Transverse colon (tissue), 4 donors: ENCODE data around the gene KDM2B. TPM values are rescaled to one million over a fixed set of nuclear protein-coding genes. Genes with fewer than 3 reads are reported as not detected.

Source experiments
- DNase-seq: peaks from one replicate; pipeline ENCODE4 v3.0.0-alpha.2; 2019
- H3K27ac ChIP-seq, 4 donors: fragments of 200-600 bp; sonication (generic); 2 replicates each; pipeline ENCODE4 v1.5.1; 2016 to 2018; ENCODE audit warnings: inconsistent platforms in 4 of 4
- H3K27me3 ChIP-seq: fragments of 200-600 bp; sonication (generic); 2 replicates; pipeline ENCODE4 v1.5.1; 2017; ENCODE audit warnings: inconsistent platforms
- H3K36me3 ChIP-seq, 4 donors: fragments of 200-600 bp; sonication (generic); 2 replicates each; pipeline ENCODE4 v1.5.1; 2017 to 2019; ENCODE audit warnings: inconsistent platforms in 4 of 4
- H3K4me1 ChIP-seq, 4 donors: fragments of 200-600 bp; sonication (generic); 2 replicates each; pipeline ENCODE4 v1.5.1; 2017 to 2020; ENCODE audit warnings: inconsistent platforms in 4 of 4
- H3K4me3 ChIP-seq, 4 donors: fragments of 200-600 bp; sonication (generic); 1 replicate in 1 of 4; 2 replicates in 3 of 4; pipeline versions ENCODE4 v1.5.1 to v1.6.1; 2017 to 2019; ENCODE audit warnings: inconsistent platforms in 4 of 4
- H3K9me3 ChIP-seq, 2 donors: fragments of 200-600 bp; sonication (generic); 2 replicates each; pipeline ENCODE4 v1.5.1; 2017 to 2019; ENCODE audit warnings: inconsistent platforms in 2 of 2
- EP300 ChIP-seq: sonication (generic); formaldehyde crosslinking; IDR thresholded peaks from one replicate; pipeline ENCODE4 v1.6.1; 2017; ENCODE audit warnings: antibody characterized with exemption, low read depth
- POLR2A ChIP-seq: fragments of 450-650 bp; IDR thresholded peaks from one replicate; pipeline ENCODE4 v1.6.1; 2016; ENCODE audit warnings: antibody characterized with exemption, mild to moderate bottlenecking, moderate library complexity
- POLR2AphosphoS5 ChIP-seq, 3 donors: sonication (generic); formaldehyde crosslinking; IDR thresholded peaks; one replicate each; pipeline ENCODE4 v1.6.1; 2016; ENCODE audit warnings: antibody characterized with exemption in 3 of 3
- WGBS, 2 donors: methylation state at CpG; one replicate each; pipeline ENCODE4 v1.1.5; 2018; ENCODE audit warnings: low coverage in 1 of 2; 5-methylcytosine and 5-hydroxymethylcytosine counted together
- in situ Hi-C, 4 donors: fragments of 200-750 bp; cut with MboI; loops; one replicate each; pipeline versions ENCODE4 v1.15.0 to v1.15.1; 2017; ENCODE audit warnings: low sequenced_read_pairs in 3 of 4, low pct_ligation_motif_present in 1 of 4, low pct_unique_long_range_greater_than_20kb in 1 of 4
- intact Hi-C: fragments of 100-400 bp; cut with DNase I; formaldehyde crosslinking; loops from one replicate; pipeline ENCODE4 v1.15.1; 2023; ENCODE audit warnings: low total_unique reads
- total RNA-seq, 4 donors: library from RNA; depleted of rRNA; stranded (reverse); fragments of >200 nt; gene quantifications; one replicate each; pipeline ENCODE4 v1.1.0, GENCODE V29; 2016
- TF ChIP-seq, protein P1 (sequence below), 5 experiments: fragments of 200-600 bp in 3 of 5; fragments of 450-650 bp in 2 of 5; sonication (generic) in 3 of 5; IDR thresholded peaks; 1 replicate in 2 of 5; 2 replicates in 3 of 5; pipeline ENCODE4 v1.5.1; 2016 to 2017; ENCODE audit warnings: antibody characterized with exemption in 5 of 5, inconsistent platforms in 3 of 5, mild to moderate bottlenecking in 2 of 5, moderate library complexity in 1 of 5

Gene KDM2B
- total RNA-seq, 4 donors from 2014 or later, result 7.2 to 39.3 (median 15.2) TPM

DNA sequence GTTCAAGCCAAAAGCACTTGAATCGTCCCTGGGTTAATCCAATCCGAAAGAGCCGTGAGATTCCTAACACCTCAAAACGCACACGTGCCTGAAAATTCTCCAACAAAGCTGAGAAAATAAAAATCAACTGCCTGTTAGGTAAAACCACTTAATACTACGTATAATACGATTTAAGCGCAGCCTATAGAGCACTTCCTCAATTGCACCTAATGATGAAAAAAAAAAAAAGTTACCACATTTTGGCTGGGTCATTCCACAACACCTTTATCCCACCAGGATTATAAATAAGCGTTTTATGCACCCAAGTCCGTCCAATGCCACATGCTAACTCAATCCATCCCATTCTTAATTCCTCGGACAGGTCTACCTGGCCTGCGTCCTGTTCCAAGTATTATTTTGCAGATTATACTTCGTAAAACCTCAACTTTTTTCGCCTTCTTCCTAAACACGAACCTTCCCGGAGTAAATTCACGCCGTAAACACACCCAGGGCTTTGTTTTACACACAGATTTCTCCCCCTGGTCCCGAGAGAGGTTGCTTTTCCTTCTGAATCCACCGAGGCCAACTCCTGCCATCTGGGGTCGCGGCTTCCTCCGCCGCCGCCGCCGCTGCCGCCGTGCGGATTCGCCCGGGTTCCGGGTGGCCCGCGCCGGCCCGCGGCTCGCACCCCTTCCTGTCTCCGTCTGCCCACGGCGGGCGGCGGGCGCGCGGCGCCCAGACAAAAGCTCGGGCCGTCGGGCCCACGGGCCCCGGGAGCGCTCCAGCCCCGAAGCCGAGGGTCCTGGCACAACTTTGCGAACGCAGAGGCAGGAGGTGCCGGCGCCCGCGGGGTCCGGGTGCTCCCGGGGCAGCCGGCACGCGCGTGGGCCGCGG, 114.7 kb downstream of the KDM2B start:
- no peaks in the 10 kb centered on the region for H3K27me3 ChIP-seq
- in situ Hi-C loops, result no loop called here
- peak overlapping the region; percentile 36 to 81 (median 74) for H3K4me3 ChIP-seq
- peak; percentile 46 for DNase-seq
- intact Hi-C loops, result no loop called here
- TF ChIP-seq POLR2A (no peak), EP300 (no peak), POLR2AphosphoS5 (IDR thresholded peaks at IDR 0.05) (no peak)
- peaks cover 0 to 24% (median 19%) of the 10 kb centered on the region in 4 donors for H3K4me1 ChIP-seq
- H3K36me3 ChIP-seq, result no peaks in the 10 kb centered on the region
- peak overlapping the region; percentile 49 to 93 (median 84) for H3K27ac ChIP-seq
- no peaks in the 10 kb centered on the region for H3K9me3 ChIP-seq
- 11 to 37% methylated on average over 15 to 60 of the region's 70 CpGs for WGBS, 2 donors

DNA sequence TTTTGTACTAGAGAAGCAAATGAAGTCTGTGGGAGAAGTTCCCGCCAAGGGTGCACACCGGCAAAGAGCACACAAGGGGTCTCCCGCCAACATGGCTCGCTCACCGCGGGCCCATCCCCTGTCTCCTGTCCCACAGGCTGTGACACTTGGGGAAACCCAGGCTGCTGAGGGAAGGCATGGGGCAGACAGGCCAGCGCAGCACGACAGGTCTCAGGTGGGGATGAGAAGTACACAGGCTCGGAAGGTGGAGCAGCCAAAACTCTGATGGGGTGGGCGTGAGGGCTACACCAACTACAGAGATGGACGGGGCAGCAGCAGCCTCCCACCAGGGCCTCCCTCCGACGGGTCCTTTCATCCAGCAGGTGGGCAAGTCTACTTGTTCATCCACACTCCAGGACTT, 116.5 kb downstream of the KDM2B start:
- intact Hi-C loops, result no loop called here
- WGBS, 2 donors, result 98% methylated on average over 13 of the region's 13 CpGs; no CpG with 5 or more reads in 1 of the 2 donors
- in situ Hi-C loops, result no loop called here
- Histone ChIP-seq H3K4me3 (no peak overlapping the region), H3K36me3 (no peaks in the 10 kb centered on the region), H3K27me3 (no peaks in the 10 kb centered on the region), H3K4me1 (peaks cover 0 to 24% (median 19%) of the 10 kb centered on the region in 4 donors), H3K27ac (no peak overlapping the region), H3K9me3 (no peaks in the 10 kb centered on the region)
- DNase-seq, result no peak
- TF ChIP-seq, protein P1, sequence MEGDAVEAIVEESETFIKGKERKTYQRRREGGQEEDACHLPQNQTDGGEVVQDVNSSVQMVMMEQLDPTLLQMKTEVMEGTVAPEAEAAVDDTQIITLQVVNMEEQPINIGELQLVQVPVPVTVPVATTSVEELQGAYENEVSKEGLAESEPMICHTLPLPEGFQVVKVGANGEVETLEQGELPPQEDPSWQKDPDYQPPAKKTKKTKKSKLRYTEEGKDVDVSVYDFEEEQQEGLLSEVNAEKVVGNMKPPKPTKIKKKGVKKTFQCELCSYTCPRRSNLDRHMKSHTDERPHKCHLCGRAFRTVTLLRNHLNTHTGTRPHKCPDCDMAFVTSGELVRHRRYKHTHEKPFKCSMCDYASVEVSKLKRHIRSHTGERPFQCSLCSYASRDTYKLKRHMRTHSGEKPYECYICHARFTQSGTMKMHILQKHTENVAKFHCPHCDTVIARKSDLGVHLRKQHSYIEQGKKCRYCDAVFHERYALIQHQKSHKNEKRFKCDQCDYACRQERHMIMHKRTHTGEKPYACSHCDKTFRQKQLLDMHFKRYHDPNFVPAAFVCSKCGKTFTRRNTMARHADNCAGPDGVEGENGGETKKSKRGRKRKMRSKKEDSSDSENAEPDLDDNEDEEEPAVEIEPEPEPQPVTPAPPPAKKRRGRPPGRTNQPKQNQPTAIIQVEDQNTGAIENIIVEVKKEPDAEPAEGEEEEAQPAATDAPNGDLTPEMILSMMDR (IDR thresholded peaks at IDR 0.05), result no peak
- no peak for TF ChIP-seq EP300
- TF ChIP-seq POLR2A, result no peak
- no peak for TF ChIP-seq POLR2AphosphoS5 (IDR thresholded peaks at IDR 0.05)

DNA sequence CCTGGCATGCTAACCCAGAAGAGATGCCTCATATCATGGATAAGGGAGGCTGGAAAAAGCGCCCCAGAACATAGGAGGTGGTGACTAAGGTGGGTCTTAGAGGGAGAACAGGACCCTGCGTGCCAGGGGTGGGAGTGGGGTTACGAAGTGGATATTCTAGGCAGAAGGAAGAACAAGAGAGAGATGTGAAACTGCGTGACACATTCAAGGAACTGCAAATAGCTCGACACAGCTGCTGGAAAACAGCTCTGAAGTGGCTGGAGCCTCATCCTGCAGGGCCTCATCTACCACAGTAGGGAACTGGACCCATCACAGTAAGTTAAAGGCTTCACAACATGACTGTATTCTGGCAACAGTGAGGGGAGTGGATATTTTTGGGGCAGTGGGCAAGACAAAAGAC, 119.8 kb downstream of the KDM2B start:
- Histone ChIP-seq H3K4me3 (no peak overlapping the region), H3K36me3 (no peaks in the 10 kb centered on the region), H3K27me3 (no peaks in the 10 kb centered on the region), H3K27ac (no peak overlapping the region), H3K4me1 (peaks cover 0 to 10% (median 10%) of the 10 kb centered on the region in 4 donors), H3K9me3 (no peaks in the 10 kb centered on the region)
- no peak for DNase-seq
- 77 to 86% methylated on average over 5 of the region's 5 CpGs for WGBS, 2 donors
- TF ChIP-seq POLR2A, result no peak
- no peak for TF ChIP-seq POLR2AphosphoS5 (IDR thresholded peaks at IDR 0.05)
- no peak for TF ChIP-seq EP300
- TF ChIP-seq, protein P1 (IDR thresholded peaks at IDR 0.05), result no peak
- in situ Hi-C loops (no loop called here), intact Hi-C loops (no loop called here)

DNA sequence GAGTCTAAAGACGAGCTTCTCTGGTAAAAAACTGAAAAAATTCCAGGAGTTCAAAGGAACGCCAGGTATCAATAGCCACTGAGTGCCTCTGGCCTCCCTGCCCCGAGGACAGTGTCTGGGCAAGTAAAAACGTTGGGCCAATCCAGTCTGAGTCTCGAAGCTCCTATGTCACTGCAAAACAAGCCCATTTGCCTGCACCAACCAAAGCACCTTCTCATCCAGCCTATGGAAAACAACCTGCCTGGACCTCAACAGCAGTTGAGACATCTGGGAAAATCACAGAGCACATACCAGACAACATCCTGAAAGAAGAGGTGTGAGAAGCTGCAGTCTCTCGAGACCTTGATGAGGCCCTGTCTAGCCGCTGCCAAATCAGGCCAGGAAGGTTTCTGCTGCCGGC, 124.3 kb downstream of the KDM2B start:
- 88 to 100% methylated on average over 1 to 8 of the region's 8 CpGs for WGBS, 2 donors
- no peaks in the 10 kb centered on the region for H3K27me3 ChIP-seq
- no peak overlapping the region for H3K27ac ChIP-seq
- no peak overlapping the region for H3K4me3 ChIP-seq
- TF ChIP-seq EP300, result no peak
- TF ChIP-seq POLR2A, result no peak
- peaks cover 3 to 18% (median 15%) of the 10 kb centered on the region in 4 donors for H3K4me1 ChIP-seq
- DNase-seq, result no peak
- H3K9me3 ChIP-seq, result no peaks in the 10 kb centered on the region
- intact Hi-C loops (no loop called here), in situ Hi-C loops (no loop called here)
- no peaks in the 10 kb centered on the region for H3K36me3 ChIP-seq

DNA sequence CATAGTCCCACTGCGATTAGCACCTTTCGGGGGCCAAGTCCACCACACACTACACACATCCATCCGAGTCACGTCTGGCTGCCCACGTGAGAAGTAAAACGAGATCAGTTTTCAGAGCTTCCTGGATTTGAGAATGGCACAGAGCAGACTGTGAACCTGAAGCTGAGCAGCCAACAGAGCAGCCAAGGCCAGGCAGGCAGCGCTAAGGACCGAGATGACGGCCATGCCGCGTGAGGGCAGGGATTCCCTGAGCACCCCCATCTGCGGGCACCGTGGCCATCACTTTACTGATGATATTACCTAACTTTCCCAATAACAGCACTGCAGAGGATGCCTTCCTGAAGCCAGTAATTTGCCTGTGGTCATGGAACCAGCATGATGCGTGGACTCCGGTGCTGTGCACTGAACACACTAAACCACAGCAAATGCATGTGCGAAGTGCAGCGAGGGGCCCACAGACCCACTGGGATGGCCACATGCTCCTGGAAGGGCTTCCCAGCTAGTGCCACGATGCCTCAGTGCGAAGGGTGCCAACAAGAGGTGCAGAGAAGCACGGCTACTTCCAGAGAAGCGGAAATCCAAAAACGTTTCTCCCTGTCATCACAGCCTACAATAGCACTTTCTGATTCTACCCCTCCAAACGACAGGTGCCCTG, 124.9 kb downstream of the KDM2B start:
- Histone ChIP-seq H3K36me3 (no peaks in the 10 kb centered on the region), H3K4me1 (peaks cover 3 to 23% (median 17%) of the 10 kb centered on the region in 4 donors), H3K9me3 (no peaks in the 10 kb centered on the region), H3K27ac (no peak overlapping the region), H3K27me3 (no peaks in the 10 kb centered on the region), H3K4me3 (no peak overlapping the region)
- DNase-seq, result no peak
- in situ Hi-C loops (no loop called here), intact Hi-C loops (no loop called here)
- WGBS, 2 donors, result 90% methylated on average over 23 of the region's 23 CpGs; no CpG with 5 or more reads in 1 of the 2 donors
- TF ChIP-seq POLR2A (no peak), POLR2AphosphoS5 (IDR thresholded peaks at IDR 0.05) (no peak), EP300 (no peak)
- TF ChIP-seq, protein P1 (IDR thresholded peaks at IDR 0.05), result no peak
